Measurements from ENCODE around the gene SLC43A3. TPM values are rescaled to one million over a fixed set of nuclear protein-coding genes. Genes with fewer than 3 reads are reported as not detected.

Gene SLC43A3
- total and polyA plus RNA-seq, 2 donors (not counting 3 experiments of a cell fraction or from before 2014, with no cell fraction given): 68.9 to 104 TPM

GRCh38 chr11:57375490-57375889 lies 51.4 kb downstream of the SLC43A3 start:
- no peak overlapping the region for H3K27ac ChIP-seq (ENCODE audit: insufficient read depth, low read depth, low read length)
- no peaks in the 10 kb centered on the region for H3K27me3 ChIP-seq (ENCODE audit: control insufficient read depth in 2 of 2, insufficient read depth in 2 of 2, low read length in 2 of 2)
- no peak for TF ChIP-seq POLR2AphosphoS5 (IDR thresholded peaks at IDR 0.05; ENCODE audit: insufficient read depth, low read depth, low read length)
- no peak for TF ChIP-seq FOS (IDR thresholded peaks at IDR 0.05; ENCODE audit: borderline replicate concordance, insufficient read depth, low read length)
- no peak for FAIRE-seq
- H3K4me3 ChIP-seq (replicated peaks in 1 of 3; ENCODE audit: insufficient read depth in 1 of 3, low read depth in 1 of 3, low read length in 3 of 3): no peak overlapping the region
- H3K36me3 ChIP-seq (ENCODE audit: control insufficient read depth in 2 of 2, extremely low read depth in 1 of 2, insufficient read depth in 2 of 2, low read length in 2 of 2): no peaks in the 10 kb centered on the region
- intact Hi-C loops (cut with micrococcal nuclease) (no loop called here), dilution Hi-C loops (cut with MboI; ENCODE audit: extremely low pct_ligation_motif_present, low sequenced_read_pairs) (no loop called here)
- no peak overlapping the region for H3K4me2 ChIP-seq (ENCODE audit: insufficient read depth, low read length)
- H2AFZ ChIP-seq (ENCODE audit: low read depth, low read length): no peak overlapping the region
- no TSS peak for BruUV-seq (replicated peaks)
- no peaks in the 10 kb centered on the region for H3K9me3 ChIP-seq (replicated peaks; ENCODE audit: control insufficient read depth, insufficient read depth, low read length)
- H3K9ac ChIP-seq (replicated peaks; ENCODE audit: extremely low read depth, insufficient read depth, low read length): no peak overlapping the region
- no peak for DNase-seq (ENCODE audit: low read depth, low spot score)
- ChIA-PET CTCF (no interaction called here), POLR2A (no interaction called here)
- no peaks in the 10 kb centered on the region for H3K79me2 ChIP-seq (ENCODE audit: control insufficient read depth, insufficient read depth, low read length)
- no peaks in the 10 kb centered on the region for H3K9me1 ChIP-seq (replicated peaks; ENCODE audit: control insufficient read depth, extremely low read depth, insufficient read depth, low read length)
- no peaks in the 10 kb centered on the region for H3K4me1 ChIP-seq (ENCODE audit: control insufficient read depth, extremely low read depth, insufficient read depth, low read length)
- H4K20me1 ChIP-seq (replicated peaks; ENCODE audit: control insufficient read depth, extremely low read depth, insufficient read depth, low read length): no peaks in the 10 kb centered on the region

GRCh38 chr11:57374966-57375365 lies 52.0 kb downstream of the SLC43A3 start:
- H3K9me1 ChIP-seq (replicated peaks; ENCODE audit: control insufficient read depth, extremely low read depth, insufficient read depth, low read length): no peaks in the 10 kb centered on the region
- ChIA-PET CTCF (no interaction called here), POLR2A (no interaction called here)
- no peaks in the 10 kb centered on the region for H3K36me3 ChIP-seq (ENCODE audit: control insufficient read depth in 2 of 2, extremely low read depth in 1 of 2, insufficient read depth in 2 of 2, low read length in 2 of 2)
- H3K27ac ChIP-seq (ENCODE audit: insufficient read depth, low read depth, low read length): no peak overlapping the region
- H2AFZ ChIP-seq (ENCODE audit: low read depth, low read length): no peak overlapping the region
- H4K20me1 ChIP-seq (replicated peaks; ENCODE audit: control insufficient read depth, extremely low read depth, insufficient read depth, low read length): no peaks in the 10 kb centered on the region
- no peak for DNase-seq (ENCODE audit: low read depth, low spot score)
- no peak for TF ChIP-seq POLR2AphosphoS5 (IDR thresholded peaks at IDR 0.05; ENCODE audit: insufficient read depth, low read depth, low read length)
- no peak for TF ChIP-seq JUN (IDR thresholded peaks at IDR 0.05; ENCODE audit: borderline replicate concordance, insufficient read depth, insufficient read length, low read depth)
- no peak for TF ChIP-seq POLR2A (IDR thresholded peaks at IDR 0.05; ENCODE audit: low read depth, low read length)
- no peak for TF ChIP-seq GATA2 (IDR thresholded peaks at IDR 0.05; ENCODE audit: insufficient read depth, insufficient read length, low read depth, low read length)
- TF ChIP-seq FOS (IDR thresholded peaks at IDR 0.05; ENCODE audit: borderline replicate concordance, insufficient read depth, low read length): no peak
- TF ChIP-seq MYC (IDR thresholded peaks at IDR 0.05; ENCODE audit: low read depth, low read length): no peak
- TF ChIP-seq EZH2 (IDR thresholded peaks at IDR 0.05; ENCODE audit: borderline replicate concordance, low read depth, low read length, severe bottlenecking): no peak
- no peak for TF ChIP-seq MAX (IDR thresholded peaks at IDR 0.05; ENCODE audit: insufficient read depth, insufficient read length)
- no peak for TF ChIP-seq CTCF (IDR thresholded peaks at IDR 0.05; ENCODE audit: extremely low read depth in 1 of 2, insufficient read depth in 1 of 2, low read depth in 1 of 2, low read length in 2 of 2)
- no peaks in the 10 kb centered on the region for H3K79me2 ChIP-seq (ENCODE audit: control insufficient read depth, insufficient read depth, low read length)
- dilution Hi-C loops (cut with MboI; ENCODE audit: extremely low pct_ligation_motif_present, low sequenced_read_pairs) (no loop called here), intact Hi-C loops (cut with micrococcal nuclease) (no loop called here)
- H3K4me1 ChIP-seq (ENCODE audit: control insufficient read depth, extremely low read depth, insufficient read depth, low read length): no peaks in the 10 kb centered on the region
- BruUV-seq (replicated peaks): no TSS peak
- no peak overlapping the region for H3K4me2 ChIP-seq (ENCODE audit: insufficient read depth, low read length)
- H3K4me3 ChIP-seq (replicated peaks in 1 of 3; ENCODE audit: insufficient read depth in 1 of 3, low read depth in 1 of 3, low read length in 3 of 3): no peak overlapping the region
- H3K9ac ChIP-seq (replicated peaks; ENCODE audit: extremely low read depth, insufficient read depth, low read length): no peak overlapping the region
- no peak for FAIRE-seq
- no peaks in the 10 kb centered on the region for H3K27me3 ChIP-seq (ENCODE audit: control insufficient read depth in 2 of 2, insufficient read depth in 2 of 2, low read length in 2 of 2)
- H3K9me3 ChIP-seq (replicated peaks; ENCODE audit: control insufficient read depth, insufficient read depth, low read length): no peaks in the 10 kb centered on the region
